DND-41 (cell line): ENCODE results near the gene HMCN2.

Source experiments
- ATAC-seq: fragments of 200-7000 bp; cut with Tn5 transposase; 3 replicates; pipeline ENCODE4 v1.9.1; 2021; ENCODE audit warnings: low read depth; ENCODE audit not compliant: insufficient read depth
- DNase-seq: peaks from one replicate; pipeline ENCODE4 v3.0.0-alpha.2; 2020
- H2AFZ ChIP-seq: 2 replicates; pipeline ENCODE4 v1.6.0; 2012; ENCODE audit warnings: low read depth, low read length
- H3K27ac ChIP-seq: 2 replicates; pipeline ENCODE4 v1.5.1; 2012; ENCODE audit warnings: low read length, inconsistent platforms
- H3K27me3 ChIP-seq: fragments of 200-600 bp; sonication (generic); 2 replicates; pipeline ENCODE4 v1.6.0; 2012; ENCODE audit warnings: low read length, mild to moderate bottlenecking, inconsistent platforms; ENCODE audit not compliant: insufficient read depth, poor library complexity
- H3K36me3 ChIP-seq: 2 replicates; pipeline ENCODE4 v1.5.1; 2012; ENCODE audit warnings: low read length, inconsistent platforms; ENCODE audit not compliant: insufficient read depth
- H3K4me1 ChIP-seq: 2 replicates; pipeline ENCODE4 v1.5.1; 2012; ENCODE audit warnings: mild to moderate bottlenecking, low read length; ENCODE audit not compliant: insufficient read depth
- H3K4me2 ChIP-seq: 2 replicates; pipeline ENCODE4 v1.6.0; 2012; ENCODE audit warnings: mild to moderate bottlenecking, moderate library complexity, low read length, inconsistent platforms; ENCODE audit not compliant: insufficient read depth
- H3K4me3 ChIP-seq, 2 experiments: fragments of 200-600 bp in 1 of 2; shearing (Covaris generic) in 1 of 2; 2 replicates each; pipeline ENCODE4 v1.5.1; 2012 to 2016; ENCODE audit warnings: inconsistent platforms in 2 of 2, low read length in 2 of 2, mild to moderate bottlenecking in 2 of 2, low read depth in 1 of 2, moderate library complexity in 1 of 2
- H3K79me2 ChIP-seq: 2 replicates; pipeline ENCODE4 v1.6.0; 2012; ENCODE audit warnings: low read length, inconsistent platforms; ENCODE audit not compliant: insufficient read depth
- H3K9ac ChIP-seq: 2 replicates; pipeline ENCODE4 v1.6.0; 2012; ENCODE audit warnings: low read depth, mild to moderate bottlenecking, inconsistent platforms, low read length, moderate library complexity
- H3K9me3 ChIP-seq: 2 replicates; pipeline ENCODE4 v1.5.1; 2012; ENCODE audit warnings: low read length, moderate library complexity, mild to moderate bottlenecking, inconsistent platforms; ENCODE audit not compliant: insufficient read depth, severe bottlenecking
- H4K20me1 ChIP-seq: 2 replicates; pipeline ENCODE4 v1.6.0; 2012; ENCODE audit warnings: low read length; ENCODE audit not compliant: insufficient read depth
- EZH2 ChIP-seq: IDR thresholded peaks from 3 replicates; pipeline ENCODE4 v1.6.1; 2012; ENCODE audit warnings: borderline replicate concordance, low read depth, mild to moderate bottlenecking, moderate library complexity, low read length, inconsistent platforms; ENCODE audit not compliant: severe bottlenecking
- TF ChIP-seq, protein P1 (sequence below): IDR thresholded peaks from 2 replicates; pipeline ENCODE4 v1.5.1; 2012; ENCODE audit warnings: borderline replicate concordance, low read length, moderate library complexity, mild to moderate bottlenecking; ENCODE audit not compliant: poor library complexity, severe bottlenecking; ENCODE audit errors: extremely low read depth

The HMCN2 gene

DNA sequence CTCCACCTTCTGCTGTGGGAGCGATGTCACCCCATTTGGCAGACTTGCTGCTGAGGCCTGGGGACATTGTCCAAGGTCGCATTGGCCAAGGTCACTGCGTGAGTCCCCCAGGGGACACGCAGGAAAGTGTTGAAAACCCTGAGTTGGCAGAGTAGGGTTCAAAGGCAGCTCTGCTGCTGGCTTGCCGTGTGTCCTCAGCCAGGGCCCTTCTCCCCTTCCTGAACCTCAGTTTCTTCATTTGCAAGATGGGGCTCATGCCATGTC is 193.2 kb downstream of the HMCN2 start:
- Histone ChIP-seq H4K20me1 (no peaks in the 10 kb centered on the region), H3K4me3 (no peak overlapping the region), H3K79me2 (no peaks in the 10 kb centered on the region), H3K27ac (no peak overlapping the region), H2AFZ (no peak overlapping the region), H3K36me3 (no peaks in the 10 kb centered on the region), H3K4me1 (no peaks in the 10 kb centered on the region), H3K9me3 (no peaks in the 10 kb centered on the region), H3K27me3 (peaks cover 6% of the 10 kb centered on the region), H3K4me2 (no peak overlapping the region), H3K9ac (no peak overlapping the region)
- DNase-seq (no peak), ATAC-seq (no peak)
- TF ChIP-seq, protein P1, sequence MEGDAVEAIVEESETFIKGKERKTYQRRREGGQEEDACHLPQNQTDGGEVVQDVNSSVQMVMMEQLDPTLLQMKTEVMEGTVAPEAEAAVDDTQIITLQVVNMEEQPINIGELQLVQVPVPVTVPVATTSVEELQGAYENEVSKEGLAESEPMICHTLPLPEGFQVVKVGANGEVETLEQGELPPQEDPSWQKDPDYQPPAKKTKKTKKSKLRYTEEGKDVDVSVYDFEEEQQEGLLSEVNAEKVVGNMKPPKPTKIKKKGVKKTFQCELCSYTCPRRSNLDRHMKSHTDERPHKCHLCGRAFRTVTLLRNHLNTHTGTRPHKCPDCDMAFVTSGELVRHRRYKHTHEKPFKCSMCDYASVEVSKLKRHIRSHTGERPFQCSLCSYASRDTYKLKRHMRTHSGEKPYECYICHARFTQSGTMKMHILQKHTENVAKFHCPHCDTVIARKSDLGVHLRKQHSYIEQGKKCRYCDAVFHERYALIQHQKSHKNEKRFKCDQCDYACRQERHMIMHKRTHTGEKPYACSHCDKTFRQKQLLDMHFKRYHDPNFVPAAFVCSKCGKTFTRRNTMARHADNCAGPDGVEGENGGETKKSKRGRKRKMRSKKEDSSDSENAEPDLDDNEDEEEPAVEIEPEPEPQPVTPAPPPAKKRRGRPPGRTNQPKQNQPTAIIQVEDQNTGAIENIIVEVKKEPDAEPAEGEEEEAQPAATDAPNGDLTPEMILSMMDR, result no peak
- TF ChIP-seq EZH2, result no peak

DNA sequence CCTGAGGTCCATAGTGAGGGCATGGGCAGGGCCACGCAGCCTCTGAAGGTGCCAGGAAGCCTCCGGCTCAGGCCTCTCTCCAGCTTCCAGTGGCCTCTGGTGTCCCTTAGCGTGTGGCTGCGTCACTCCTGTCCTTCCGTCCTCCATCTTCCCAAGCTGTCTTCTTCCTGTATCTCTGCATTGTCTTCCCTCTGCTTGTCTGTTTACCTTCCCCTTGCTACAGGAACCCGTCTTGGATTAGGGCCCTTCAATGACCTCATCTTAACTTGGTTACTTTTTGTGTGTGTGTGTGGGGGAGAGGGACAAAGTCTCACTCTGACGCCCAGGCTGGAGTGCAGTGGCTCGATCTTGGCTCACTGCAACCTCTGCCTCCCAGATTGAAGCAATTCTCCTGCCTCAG is 193.6 kb downstream of the HMCN2 start:
- no peak for DNase-seq
- Histone ChIP-seq H2AFZ (no peak overlapping the region), H3K36me3 (no peaks in the 10 kb centered on the region), H3K27me3 (peaks cover 6% of the 10 kb centered on the region), H4K20me1 (no peaks in the 10 kb centered on the region), H3K9ac (no peak overlapping the region), H3K4me3 (no peak overlapping the region), H3K9me3 (no peaks in the 10 kb centered on the region), H3K4me2 (no peak overlapping the region), H3K4me1 (no peaks in the 10 kb centered on the region), H3K79me2 (no peaks in the 10 kb centered on the region), H3K27ac (no peak overlapping the region)
- TF ChIP-seq EZH2, result no peak
- TF ChIP-seq, protein P1, result no peak
- ATAC-seq, result no peak

DNA sequence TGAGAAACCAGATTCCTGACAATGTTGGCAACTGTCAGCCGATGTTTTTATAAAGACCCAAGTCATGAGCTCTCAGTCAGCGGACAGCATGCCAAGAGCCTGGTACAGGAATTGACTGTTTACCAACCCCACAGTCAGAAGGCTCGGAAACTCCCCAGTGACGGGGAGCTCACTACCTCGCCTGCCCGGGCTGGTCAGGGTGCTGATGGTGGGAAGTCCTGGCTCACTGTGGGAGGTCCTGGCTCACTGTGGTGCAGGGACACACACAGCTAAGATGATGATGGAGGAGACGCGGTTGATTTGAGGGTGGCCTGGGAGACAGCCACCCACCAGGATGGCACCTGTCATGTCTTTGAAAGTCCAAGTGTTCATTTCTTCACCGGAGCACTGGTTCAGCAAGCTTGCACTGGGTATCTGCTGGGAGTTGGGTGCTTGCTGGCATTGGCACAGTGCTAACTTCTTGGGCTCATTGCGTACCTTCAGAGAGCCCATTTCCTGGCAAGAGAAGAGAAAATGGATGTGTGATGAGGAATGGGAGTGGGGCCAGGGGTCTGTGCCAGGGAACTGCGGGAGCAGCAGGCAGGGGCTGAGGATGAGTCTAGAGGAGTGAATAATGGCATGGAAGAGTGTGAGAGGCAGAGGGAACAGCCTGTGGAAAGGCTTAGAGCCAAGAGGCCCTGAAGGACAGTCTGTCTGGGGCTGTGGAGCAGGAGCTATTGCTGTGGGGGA is 194.5 kb downstream of the HMCN2 start:
- Histone ChIP-seq H3K9ac (no peak overlapping the region), H3K79me2 (no peaks in the 10 kb centered on the region), H3K36me3 (no peaks in the 10 kb centered on the region), H3K4me3 (no peak overlapping the region), H2AFZ (no peak overlapping the region), H3K4me2 (no peak overlapping the region), H3K9me3 (no peaks in the 10 kb centered on the region), H3K27ac (no peak overlapping the region), H3K27me3 (peaks cover 6% of the 10 kb centered on the region), H4K20me1 (no peaks in the 10 kb centered on the region), H3K4me1 (no peaks in the 10 kb centered on the region)
- no peak for ATAC-seq
- TF ChIP-seq, protein P1, result no peak
- no peak for TF ChIP-seq EZH2
- no peak for DNase-seq

DNA sequence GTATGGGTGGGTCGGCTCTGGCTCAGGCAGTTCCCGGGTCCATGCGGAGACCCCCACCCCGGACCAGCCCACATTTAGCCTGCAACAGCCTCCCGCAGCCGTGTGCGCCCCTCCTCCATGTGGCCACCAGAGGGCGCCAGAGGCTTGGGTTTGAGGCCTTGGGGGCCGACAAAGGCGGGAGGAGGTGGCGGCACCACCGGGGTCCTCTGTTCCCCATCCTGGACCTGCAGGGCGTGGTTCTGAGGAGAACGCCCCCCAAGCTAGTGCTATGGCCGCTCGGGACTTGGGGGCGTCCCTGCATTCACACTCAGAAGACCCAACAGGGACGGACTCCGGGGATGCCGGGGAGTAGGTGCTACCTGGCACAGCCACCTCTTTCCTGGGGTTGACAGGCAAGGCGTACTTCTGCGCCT is 195.7 kb downstream of the HMCN2 start:
- Histone ChIP-seq H3K4me3 (no peak overlapping the region), H3K27me3 (peaks cover 6% of the 10 kb centered on the region), H3K4me2 (no peak overlapping the region), H3K9ac (no peak overlapping the region), H3K36me3 (no peaks in the 10 kb centered on the region), H4K20me1 (no peaks in the 10 kb centered on the region), H3K79me2 (no peaks in the 10 kb centered on the region), H3K27ac (no peak overlapping the region), H2AFZ (no peak overlapping the region), H3K9me3 (no peaks in the 10 kb centered on the region), H3K4me1 (no peaks in the 10 kb centered on the region)
- ATAC-seq (peak; percentile 84), DNase-seq (peak; percentile 65)
- TF ChIP-seq, protein P1, result peak; percentile 88
- no peak for TF ChIP-seq EZH2
